ENCODE data around the gene RASAL2.

DNA sequence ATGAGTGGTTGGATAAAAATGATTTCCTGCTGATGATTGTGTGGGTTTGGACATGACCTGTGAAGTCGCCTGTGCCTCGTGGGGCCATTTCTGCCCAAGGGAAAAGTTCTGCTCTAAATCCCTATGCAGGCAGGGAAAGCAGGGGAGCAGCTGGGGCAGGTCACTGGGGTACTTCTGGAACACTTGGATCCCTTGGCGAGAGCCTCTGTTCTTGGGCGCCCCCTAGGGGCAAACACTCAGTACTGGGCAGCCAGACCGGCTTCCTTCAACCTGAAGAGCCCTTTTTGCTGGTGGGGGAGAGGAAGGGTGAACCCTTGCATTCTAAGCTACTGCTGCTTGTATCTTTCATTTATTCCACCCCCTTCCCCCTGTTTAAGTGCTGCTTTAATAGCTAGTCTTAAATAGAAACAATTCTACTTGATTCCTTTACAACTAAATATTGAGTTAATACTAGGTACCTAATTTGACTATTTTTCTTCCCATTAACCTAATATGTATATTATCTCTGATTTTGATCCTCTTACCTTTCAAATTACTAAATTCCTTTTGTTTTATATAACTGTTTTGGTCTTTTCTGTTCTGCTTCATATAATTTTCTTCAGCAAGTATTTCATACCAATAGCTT, 407.9 kb downstream of the RASAL2 start:
- TF ChIP-seq, protein P1, sequence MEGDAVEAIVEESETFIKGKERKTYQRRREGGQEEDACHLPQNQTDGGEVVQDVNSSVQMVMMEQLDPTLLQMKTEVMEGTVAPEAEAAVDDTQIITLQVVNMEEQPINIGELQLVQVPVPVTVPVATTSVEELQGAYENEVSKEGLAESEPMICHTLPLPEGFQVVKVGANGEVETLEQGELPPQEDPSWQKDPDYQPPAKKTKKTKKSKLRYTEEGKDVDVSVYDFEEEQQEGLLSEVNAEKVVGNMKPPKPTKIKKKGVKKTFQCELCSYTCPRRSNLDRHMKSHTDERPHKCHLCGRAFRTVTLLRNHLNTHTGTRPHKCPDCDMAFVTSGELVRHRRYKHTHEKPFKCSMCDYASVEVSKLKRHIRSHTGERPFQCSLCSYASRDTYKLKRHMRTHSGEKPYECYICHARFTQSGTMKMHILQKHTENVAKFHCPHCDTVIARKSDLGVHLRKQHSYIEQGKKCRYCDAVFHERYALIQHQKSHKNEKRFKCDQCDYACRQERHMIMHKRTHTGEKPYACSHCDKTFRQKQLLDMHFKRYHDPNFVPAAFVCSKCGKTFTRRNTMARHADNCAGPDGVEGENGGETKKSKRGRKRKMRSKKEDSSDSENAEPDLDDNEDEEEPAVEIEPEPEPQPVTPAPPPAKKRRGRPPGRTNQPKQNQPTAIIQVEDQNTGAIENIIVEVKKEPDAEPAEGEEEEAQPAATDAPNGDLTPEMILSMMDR (conservative IDR thresholded peaks at IDR 0.05; ENCODE audit: low read depth, low read length) = peak; percentile 87
- no peak for TF ChIP-seq POLR2A (IDR thresholded peaks at IDR 0.05; ENCODE audit: low read depth, low read length)
- peak; percentile 66 for TF ChIP-seq SMC3 (IDR thresholded peaks at IDR 0.05; ENCODE audit: low read depth, low read length)
- no peak for TF ChIP-seq CHD1 (IDR thresholded peaks at IDR 0.05; ENCODE audit: low read depth, low read length)
- TF ChIP-seq NFE2L2 (IDR thresholded peaks at IDR 0.05; ENCODE audit: low read depth, low read length) = no peak
